ENCODE measurements around the gene HBD. TPM values are rescaled to one million over a fixed set of nuclear protein-coding genes. Genes with fewer than 3 reads are reported as not detected.

HBD gene
- polyA plus RNA-seq, 1 of the 3 experiments (the other 2 are of a cell fraction): not detected

DNA sequence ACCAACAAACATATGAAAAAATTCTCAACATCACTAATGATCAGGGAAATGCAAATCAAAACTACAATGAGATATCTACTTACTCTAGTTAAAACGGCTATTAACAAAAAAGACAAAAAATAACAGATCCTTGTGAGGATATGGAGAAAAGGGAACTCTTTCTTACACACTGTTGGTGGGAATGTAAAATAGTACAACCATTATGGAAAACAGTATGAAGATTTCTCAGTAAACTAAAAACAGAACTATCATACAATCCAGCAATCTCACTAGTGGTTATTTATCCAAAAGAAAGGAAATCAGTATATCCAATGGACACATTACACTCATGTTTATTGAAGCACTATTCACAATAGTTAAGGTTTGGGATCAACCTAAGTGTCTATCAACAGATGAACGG is 31.5 kb upstream of the HBD start:
- H3K27me3 ChIP-seq (ENCODE audit: insufficient read depth): peaks cover 22% of the 10 kb centered on the region
- H3K36me3 ChIP-seq (replicated peaks in 1 of 2; ENCODE audit: control insufficient read depth in 1 of 2, insufficient read depth in 2 of 2, low read length in 1 of 2): no peaks in the 10 kb centered on the region
- TF ChIP-seq RCOR1 (IDR thresholded peaks at IDR 0.05; ENCODE audit: low read length) (no peak), SIN3A (IDR thresholded peaks at IDR 0.05; ENCODE audit: borderline replicate concordance, low read depth, low read length) (no peak), TAF1 (IDR thresholded peaks at IDR 0.05; ENCODE audit: borderline replicate concordance, low read depth, low read length) (no peak), RXRA (IDR thresholded peaks at IDR 0.05; ENCODE audit: borderline replicate concordance, low read depth) (no peak), EP300 (IDR thresholded peaks at IDR 0.05; ENCODE audit: borderline replicate concordance in 1 of 2, low read depth in 1 of 2, low read length in 1 of 2) (no peak), YY1 (IDR thresholded peaks at IDR 0.05; ENCODE audit: low read depth) (no peak), FOXJ3 (CRISPR knock-in tag; IDR thresholded peaks at IDR 0.05) (no peak), FOSL2 (IDR thresholded peaks at IDR 0.05; ENCODE audit: borderline replicate concordance, low read depth) (no peak), MXI1 (IDR thresholded peaks at IDR 0.05; ENCODE audit: low read depth, low read length) (no peak)
- TF ChIP-seq, protein P1, sequence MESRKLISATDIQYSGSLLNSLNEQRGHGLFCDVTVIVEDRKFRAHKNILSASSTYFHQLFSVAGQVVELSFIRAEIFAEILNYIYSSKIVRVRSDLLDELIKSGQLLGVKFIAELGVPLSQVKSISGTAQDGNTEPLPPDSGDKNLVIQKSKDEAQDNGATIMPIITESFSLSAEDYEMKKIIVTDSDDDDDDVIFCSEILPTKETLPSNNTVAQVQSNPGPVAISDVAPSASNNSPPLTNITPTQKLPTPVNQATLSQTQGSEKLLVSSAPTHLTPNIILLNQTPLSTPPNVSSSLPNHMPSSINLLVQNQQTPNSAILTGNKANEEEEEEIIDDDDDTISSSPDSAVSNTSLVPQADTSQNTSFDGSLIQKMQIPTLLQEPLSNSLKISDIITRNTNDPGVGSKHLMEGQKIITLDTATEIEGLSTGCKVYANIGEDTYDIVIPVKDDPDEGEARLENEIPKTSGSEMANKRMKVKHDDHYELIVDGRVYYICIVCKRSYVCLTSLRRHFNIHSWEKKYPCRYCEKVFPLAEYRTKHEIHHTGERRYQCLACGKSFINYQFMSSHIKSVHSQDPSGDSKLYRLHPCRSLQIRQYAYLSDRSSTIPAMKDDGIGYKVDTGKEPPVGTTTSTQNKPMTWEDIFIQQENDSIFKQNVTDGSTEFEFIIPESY (IDR thresholded peaks at IDR 0.05; ENCODE audit: borderline replicate concordance, low read depth): no peak
- TF ChIP-seq, protein P2, sequence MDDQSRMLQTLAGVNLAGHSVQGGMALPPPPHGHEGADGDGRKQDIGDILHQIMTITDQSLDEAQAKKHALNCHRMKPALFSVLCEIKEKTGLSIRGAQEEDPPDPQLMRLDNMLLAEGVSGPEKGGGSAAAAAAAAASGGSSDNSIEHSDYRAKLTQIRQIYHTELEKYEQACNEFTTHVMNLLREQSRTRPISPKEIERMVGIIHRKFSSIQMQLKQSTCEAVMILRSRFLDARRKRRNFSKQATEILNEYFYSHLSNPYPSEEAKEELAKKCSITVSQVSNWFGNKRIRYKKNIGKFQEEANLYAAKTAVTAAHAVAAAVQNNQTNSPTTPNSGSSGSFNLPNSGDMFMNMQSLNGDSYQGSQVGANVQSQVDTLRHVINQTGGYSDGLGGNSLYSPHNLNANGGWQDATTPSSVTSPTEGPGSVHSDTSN (IDR thresholded peaks at IDR 0.05): no peak
- TF ChIP-seq, protein P3, sequence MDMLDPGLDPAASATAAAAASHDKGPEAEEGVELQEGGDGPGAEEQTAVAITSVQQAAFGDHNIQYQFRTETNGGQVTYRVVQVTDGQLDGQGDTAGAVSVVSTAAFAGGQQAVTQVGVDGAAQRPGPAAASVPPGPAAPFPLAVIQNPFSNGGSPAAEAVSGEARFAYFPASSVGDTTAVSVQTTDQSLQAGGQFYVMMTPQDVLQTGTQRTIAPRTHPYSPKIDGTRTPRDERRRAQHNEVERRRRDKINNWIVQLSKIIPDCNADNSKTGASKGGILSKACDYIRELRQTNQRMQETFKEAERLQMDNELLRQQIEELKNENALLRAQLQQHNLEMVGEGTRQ (IDR thresholded peaks at IDR 0.05; ENCODE audit: borderline replicate concordance, low read depth, low read length): no peak
- TF ChIP-seq, protein P4, sequence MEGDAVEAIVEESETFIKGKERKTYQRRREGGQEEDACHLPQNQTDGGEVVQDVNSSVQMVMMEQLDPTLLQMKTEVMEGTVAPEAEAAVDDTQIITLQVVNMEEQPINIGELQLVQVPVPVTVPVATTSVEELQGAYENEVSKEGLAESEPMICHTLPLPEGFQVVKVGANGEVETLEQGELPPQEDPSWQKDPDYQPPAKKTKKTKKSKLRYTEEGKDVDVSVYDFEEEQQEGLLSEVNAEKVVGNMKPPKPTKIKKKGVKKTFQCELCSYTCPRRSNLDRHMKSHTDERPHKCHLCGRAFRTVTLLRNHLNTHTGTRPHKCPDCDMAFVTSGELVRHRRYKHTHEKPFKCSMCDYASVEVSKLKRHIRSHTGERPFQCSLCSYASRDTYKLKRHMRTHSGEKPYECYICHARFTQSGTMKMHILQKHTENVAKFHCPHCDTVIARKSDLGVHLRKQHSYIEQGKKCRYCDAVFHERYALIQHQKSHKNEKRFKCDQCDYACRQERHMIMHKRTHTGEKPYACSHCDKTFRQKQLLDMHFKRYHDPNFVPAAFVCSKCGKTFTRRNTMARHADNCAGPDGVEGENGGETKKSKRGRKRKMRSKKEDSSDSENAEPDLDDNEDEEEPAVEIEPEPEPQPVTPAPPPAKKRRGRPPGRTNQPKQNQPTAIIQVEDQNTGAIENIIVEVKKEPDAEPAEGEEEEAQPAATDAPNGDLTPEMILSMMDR (IDR thresholded peaks at IDR 0.05): no peak
- ChIA-PET POLR2A (no interaction called here), CTCF (interaction anchor here (0.6 kb wide), 1 partner anchor 1547 kb away, joined by 3 read pairs; no protein-coding TSS in a partner anchor)
- no peak for DNase-seq
- no peak overlapping the region for H3K4me2 ChIP-seq
- H2AFZ ChIP-seq (ENCODE audit: low read depth): no peak overlapping the region
- H3K9ac ChIP-seq: no peak overlapping the region
- no peak overlapping the region for H3K4me3 ChIP-seq (ENCODE audit: low read depth in 2 of 2, low read length in 1 of 2)
- no peak overlapping the region for H3K27ac ChIP-seq (ENCODE audit: low read depth in 2 of 2, low read length in 1 of 2)
- no peaks in the 10 kb centered on the region for H3K9me2 ChIP-seq
- 6% methylated on average over 2 of the region's 2 CpGs for WGBS (ENCODE audit: low lambda C conversion rate)
- no peaks in the 10 kb centered on the region for H3K9me3 ChIP-seq
- H3F3A ChIP-seq (replicated peaks; ENCODE audit: insufficient read depth): no peaks in the 10 kb centered on the region
- no peaks in the 10 kb centered on the region for H3K4me1 ChIP-seq (ENCODE audit: control insufficient read depth in 1 of 2, insufficient read depth in 2 of 2, low read depth in 1 of 2, low read length in 1 of 2)
- H4K20me1 ChIP-seq (ENCODE audit: insufficient read depth): no peaks in the 10 kb centered on the region
- H3K79me2 ChIP-seq (ENCODE audit: insufficient read depth): no peaks in the 10 kb centered on the region

All from SK-N-SH (cell line).